GM12878 (cell line): Measurements from ENCODE around the gene RNF167. TPM values are rescaled to one million over a fixed set of nuclear protein-coding genes. Genes with fewer than 3 reads are reported as not detected.

ENCODE experiments used
- ATAC-seq: fragments of 200-7000 bp; cut with Tn5 transposase; 3 replicates; pipeline ENCODE4 v1.9.1; 2020; ENCODE audit warnings: mild to moderate bottlenecking, moderate library complexity
- BruUV-seq: library from RNA; stranded (reverse); fragments of 400-500 nt; replicated peaks from 2 replicates; lab custom pipeline; 2021; lab: Mats Ljungman, UMichigan
- CTCF ChIA-PET: fragments of 300-600 bp; sonication (Branson Sonifier 250); formaldehyde crosslinking; extraction: SDS; loops from one replicate; lab custom pipeline; 2021; ENCODE audit warnings: inconsistent platforms; lab: Yijun Ruan, JAX
- POLR2A ChIA-PET: fragments of 350-600 bp; formaldehyde crosslinking; extraction: SDS; loops from one replicate; lab custom pipeline; 2021; ENCODE audit warnings: inconsistent platforms; lab: Charles Lee
- RAD21 ChIA-PET: fragments of 300-600 bp; sonication (Branson Sonifier 250); formaldehyde crosslinking; loops from one replicate; lab custom pipeline; 2023; ENCODE audit warnings: antibody characterized with exemption; ENCODE audit not compliant: unreplicated experiment; lab: Charles Lee
- SMC1A ChIA-PET: fragments of 300-600 bp; sonication (Branson Sonifier 250); formaldehyde crosslinking; loops from one replicate; lab custom pipeline; 2023; ENCODE audit not compliant: unreplicated experiment, uncharacterized antibody; lab: Charles Lee
- DNase-seq: peaks from one replicate; pipeline ENCODE4 v3.0.0-alpha.2; 2011; ENCODE audit warnings: low read depth, low spot score
- FAIRE-seq: peaks from 3 replicates; lab custom pipeline; 2011; peaks lifted over from hg19 to GRCh38; lab: Jason Lieb, UNC
- H2AFZ ChIP-seq: 2 replicates; pipeline ENCODE4 v1.6.0; 2011; ENCODE audit warnings: low read depth, low read length, control low read depth; ENCODE audit not compliant: control insufficient read depth
- H3K27ac ChIP-seq: 2 replicates; pipeline ENCODE4 v1.5.1; 2011; ENCODE audit warnings: control low read depth; ENCODE audit not compliant: control insufficient read depth, insufficient read depth
- H3K27me3 ChIP-seq, 2 experiments: replicated peaks in 1 of 2; 2 replicates each; pipeline versions ENCODE4 v1.6.0 to v1.6.1; 2011; ENCODE audit warnings: low read length in 1 of 2; ENCODE audit not compliant: control insufficient read depth in 2 of 2, insufficient read depth in 2 of 2
- H3K36me3 ChIP-seq, 2 experiments: 2 replicates each; pipeline ENCODE4 v1.5.1; 2011; ENCODE audit warnings: low read length in 1 of 2; ENCODE audit not compliant: control insufficient read depth in 2 of 2, insufficient read depth in 2 of 2
- H3K4me1 ChIP-seq: 2 replicates; pipeline ENCODE4 v1.6.1; 2011; ENCODE audit warnings: mild to moderate bottlenecking, low read length, moderate library complexity, mixed read lengths; ENCODE audit not compliant: control insufficient read depth, insufficient read depth
- H3K4me2 ChIP-seq: 2 replicates; pipeline ENCODE4 v1.6.0; 2011; ENCODE audit warnings: control low read depth; ENCODE audit not compliant: control insufficient read depth, insufficient read depth
- H3K4me3 ChIP-seq: fragments of 200-600 bp; sonication (generic); 2 replicates; pipeline ENCODE4 v1.5.1; 2016
- H3K79me2 ChIP-seq: 2 replicates; pipeline ENCODE4 v1.6.0; 2011; ENCODE audit warnings: low read length; ENCODE audit not compliant: control insufficient read depth, insufficient read depth
- H3K9ac ChIP-seq: 2 replicates; pipeline ENCODE4 v1.8.0; 2011; ENCODE audit warnings: low read length, control low read depth, mixed read lengths; ENCODE audit not compliant: control insufficient read depth, insufficient read depth
- H3K9me3 ChIP-seq: replicated peaks from 3 replicates; pipeline ENCODE4 v1.5.1; 2011; ENCODE audit warnings: mild to moderate bottlenecking, low read length; ENCODE audit not compliant: control insufficient read depth, insufficient read depth
- H4K20me1 ChIP-seq: 2 replicates; pipeline ENCODE4 v1.6.0; 2011; ENCODE audit not compliant: control insufficient read depth, insufficient read depth
- BCL11A ChIP-seq: IDR thresholded peaks from 2 replicates; pipeline ENCODE4 v1.6.1; 2011; ENCODE audit warnings: low read depth, low read length
- CBX5 ChIP-seq: sonication (generic); IDR thresholded peaks from 2 replicates; pipeline ENCODE4 v1.6.1; 2016; ENCODE audit warnings: low read depth, moderate library complexity, mild to moderate bottlenecking, inconsistent platforms
- EED ChIP-seq: sonication (generic); IDR thresholded peaks from 2 replicates; pipeline ENCODE4 v1.6.1; 2016; ENCODE audit warnings: antibody characterized with exemption, low read depth
- FOS ChIP-seq: IDR thresholded peaks from 3 replicates; pipeline ENCODE4 v1.6.1; 2011; ENCODE audit warnings: borderline replicate concordance; ENCODE audit not compliant: insufficient read length; ENCODE audit errors: extremely low read depth
- FOXK2 ChIP-seq: fragments of 450-650 bp; IDR thresholded peaks from 2 replicates; pipeline ENCODE4 v1.6.1; 2017; ENCODE audit warnings: mild to moderate bottlenecking, moderate library complexity
- KLF5 ChIP-seq: fragments of 450-650 bp; IDR thresholded peaks from 2 replicates; pipeline ENCODE4 v1.6.1; 2014; ENCODE audit warnings: mild to moderate bottlenecking; ENCODE audit not compliant: partially characterized antibody
- MXI1 ChIP-seq: fragments of 150-350 bp; IDR thresholded peaks from 2 replicates; pipeline ENCODE4 v1.6.1; 2011; ENCODE audit warnings: low read depth, mild to moderate bottlenecking, inconsistent platforms, low read length, improper control_type of control experiment
- PAX8 ChIP-seq: fragments of 450-650 bp; IDR thresholded peaks from 2 replicates; pipeline ENCODE4 v1.6.1; 2017; ENCODE audit warnings: mild to moderate bottlenecking, moderate library complexity
- POLR2AphosphoS5 ChIP-seq: IDR thresholded peaks from 2 replicates; pipeline ENCODE4 v1.6.1; 2011; ENCODE audit warnings: mild to moderate bottlenecking, low read length, inconsistent platforms
- POU2F2 ChIP-seq: IDR thresholded peaks from 3 replicates; pipeline ENCODE4 v1.6.1; 2011; ENCODE audit warnings: low read depth, mild to moderate bottlenecking, low read length, borderline replicate concordance
- SMC3 ChIP-seq: IDR thresholded peaks from 2 replicates; pipeline ENCODE4 v1.6.1; 2011; ENCODE audit warnings: low read length, improper control_type of control experiment, borderline replicate concordance
- TARDBP ChIP-seq: IDR thresholded peaks from 2 replicates; pipeline ENCODE4 v1.6.1; 2016; ENCODE audit warnings: borderline replicate concordance
- WGBS: methylation state at CpG from one replicate; pipeline ENCODE4 v1.1.6; 2016; ENCODE audit warnings: low lambda C conversion rate; ENCODE audit not compliant: insufficient replicate concordance, insufficient coverage; ENCODE audit errors: missing lambda C conversion rate; 5-methylcytosine and 5-hydroxymethylcytosine counted together
- in situ Hi-C: fragments of 300-500 bp; cut with MboI; formaldehyde crosslinking; loops from 9 replicates; pipeline ENCODE4 v1.14.3; 2018; ENCODE audit warnings: mixed read lengths
- intact Hi-C: fragments of 100-400 bp; cut with micrococcal nuclease; formaldehyde crosslinking; loops from one replicate; pipeline ENCODE4 v1.14.2; 2022; ENCODE audit not compliant: unreplicated experiment
- polyA plus RNA-seq, 11 experiments: library from polyadenylated mRNA; depleted of rRNA in 4 of 11; unstranded in 6 of 11; stranded (reverse) in 5 of 11; fragments of >200 nt; fragmentation: Nextera tagmentation in 4 of 11; fragmentation: Illumina TruSeq in 1 of 11; extraction: Ambion mirVana in 4 of 11; extraction: Trizol in 1 of 11; gene quantifications; 1 replicate in 1 of 11; 2 replicates in 10 of 11; pipeline versions ENCODE4 v1.2.1 to v1.2.3, GENCODE V29; 2011 to 2016; ENCODE audit warnings: inconsistent platforms in 2 of 11, missing spikeins in 2 of 11, low read depth in 1 of 11
- total RNA-seq, 4 experiments: library from RNA; depleted of rRNA in 3 of 4; stranded (reverse); fragments of >200 nt in 3 of 4; fragmentation: Illumina TruSeq in 1 of 4; extraction: Trizol in 1 of 4; gene quantifications; 2 replicates each; pipeline versions ENCODE4 v1.2.1 to v1.2.3, GENCODE V29; 2013 to 2021
- TF ChIP-seq, protein P1 (sequence below): IDR thresholded peaks from 2 replicates; pipeline ENCODE4 v1.6.1; 2012; ENCODE audit warnings: low read depth, low read length, improper control_type of control experiment
- TF ChIP-seq, protein P2 (sequence below): IDR thresholded peaks from 2 replicates; pipeline ENCODE4 v1.6.1; 2011; ENCODE audit warnings: mild to moderate bottlenecking, low read depth, low read length, moderate library complexity; ENCODE audit not compliant: insufficient replicate concordance
- TF ChIP-seq, protein P3 (sequence below): IDR thresholded peaks from 2 replicates; pipeline ENCODE4 v1.6.1; 2012; ENCODE audit warnings: low read depth, low read length, improper control_type of control experiment

The RNF167 gene
- total and polyA plus RNA-seq, 10 of the 15 experiments (the other 5 are each of a cell fraction or from before 2014, with no cell fraction given), result 33.6 to 147 (median 57.6) TPM

DNA sequence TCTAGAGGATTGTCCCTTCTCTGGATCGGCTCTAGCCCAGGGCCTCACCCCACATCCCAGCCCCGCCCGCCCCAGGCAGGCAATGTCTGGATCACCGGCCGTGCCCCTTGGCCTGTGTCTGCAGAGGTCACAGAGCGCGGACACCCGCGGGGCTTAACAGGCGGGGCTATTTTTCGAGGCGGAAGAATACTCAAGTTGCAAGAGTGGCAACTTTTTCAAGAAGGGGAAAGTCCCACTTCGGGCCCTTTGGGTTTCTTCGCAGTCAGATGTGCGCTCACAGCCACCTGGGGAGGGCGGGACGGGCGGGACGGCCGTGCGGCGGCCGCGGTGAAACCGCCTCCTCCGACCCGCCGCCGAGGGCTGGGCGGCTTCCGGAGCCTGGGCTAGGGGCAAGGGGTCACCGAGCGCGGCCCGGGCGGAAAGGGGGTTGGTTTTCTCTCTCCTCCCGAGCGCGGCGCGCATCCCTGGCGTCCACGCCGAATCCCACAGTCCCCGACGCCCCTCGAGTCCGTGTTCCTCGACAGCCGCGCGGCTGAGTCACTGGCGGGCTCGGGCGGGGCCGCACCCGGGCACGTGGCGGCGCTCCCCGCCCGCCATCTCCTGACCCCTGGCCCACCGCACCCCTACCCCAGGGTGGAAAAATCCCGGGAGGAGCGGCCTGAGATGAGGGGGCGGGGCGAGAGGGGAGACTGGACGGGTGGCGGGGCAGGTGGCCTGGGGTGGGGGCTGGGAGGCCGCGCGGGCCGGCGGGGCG lies 9.4 kb downstream of the RNF167 start (continued):
- TF ChIP-seq MXI1, result 0 out of 2 replicates have a peak, but pooled peaks have one; percentile 31
- TF ChIP-seq, protein P1, sequence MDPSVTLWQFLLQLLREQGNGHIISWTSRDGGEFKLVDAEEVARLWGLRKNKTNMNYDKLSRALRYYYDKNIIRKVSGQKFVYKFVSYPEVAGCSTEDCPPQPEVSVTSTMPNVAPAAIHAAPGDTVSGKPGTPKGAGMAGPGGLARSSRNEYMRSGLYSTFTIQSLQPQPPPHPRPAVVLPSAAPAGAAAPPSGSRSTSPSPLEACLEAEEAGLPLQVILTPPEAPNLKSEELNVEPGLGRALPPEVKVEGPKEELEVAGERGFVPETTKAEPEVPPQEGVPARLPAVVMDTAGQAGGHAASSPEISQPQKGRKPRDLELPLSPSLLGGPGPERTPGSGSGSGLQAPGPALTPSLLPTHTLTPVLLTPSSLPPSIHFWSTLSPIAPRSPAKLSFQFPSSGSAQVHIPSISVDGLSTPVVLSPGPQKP, result 0 out of 2 replicates have a peak, but pooled peaks have one; percentile 37
- TF ChIP-seq, protein P2, sequence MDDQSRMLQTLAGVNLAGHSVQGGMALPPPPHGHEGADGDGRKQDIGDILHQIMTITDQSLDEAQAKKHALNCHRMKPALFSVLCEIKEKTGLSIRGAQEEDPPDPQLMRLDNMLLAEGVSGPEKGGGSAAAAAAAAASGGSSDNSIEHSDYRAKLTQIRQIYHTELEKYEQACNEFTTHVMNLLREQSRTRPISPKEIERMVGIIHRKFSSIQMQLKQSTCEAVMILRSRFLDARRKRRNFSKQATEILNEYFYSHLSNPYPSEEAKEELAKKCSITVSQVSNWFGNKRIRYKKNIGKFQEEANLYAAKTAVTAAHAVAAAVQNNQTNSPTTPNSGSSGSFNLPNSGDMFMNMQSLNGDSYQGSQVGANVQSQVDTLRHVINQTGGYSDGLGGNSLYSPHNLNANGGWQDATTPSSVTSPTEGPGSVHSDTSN, result peak; percentile 75
- no peak; the same call in 1 of the 2 replicates for TF ChIP-seq TARDBP

DNA sequence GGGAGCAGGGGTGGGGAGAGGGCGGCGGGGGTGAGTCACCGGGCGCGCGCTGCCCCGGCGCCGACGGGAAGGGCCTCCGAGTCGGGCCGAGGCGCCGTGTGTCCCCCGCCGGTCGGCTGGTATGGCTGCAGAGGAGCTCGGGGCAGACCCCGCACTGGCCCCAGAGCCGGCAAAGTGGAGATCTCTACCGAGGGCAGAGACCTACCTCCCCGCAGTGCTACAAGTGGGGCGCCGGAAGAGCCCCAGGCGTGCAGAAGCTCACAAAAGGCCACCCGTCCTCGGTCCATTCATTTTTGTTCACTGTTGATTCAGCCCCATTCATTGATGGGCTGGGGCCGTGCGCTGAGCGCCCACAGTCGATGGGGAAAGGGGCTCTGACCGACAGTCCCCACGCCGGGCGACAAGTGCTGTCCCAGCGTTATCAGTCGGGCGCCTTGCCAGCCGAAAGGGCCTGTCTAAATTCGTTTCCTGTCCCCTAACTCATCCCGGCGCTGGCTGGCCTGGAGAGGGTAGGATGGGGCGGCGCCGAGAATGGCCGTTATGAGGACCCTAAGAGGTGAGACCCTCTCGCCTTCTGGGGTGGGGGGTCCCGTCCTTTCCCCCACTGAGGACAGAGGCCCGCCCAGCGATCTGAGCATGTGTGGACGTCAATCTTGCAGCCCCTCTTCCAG lies 10.1 kb downstream of the RNF167 start:
- Histone ChIP-seq H2AFZ (peak overlapping the region; percentile 72), H4K20me1 (peaks cover 5% of the 10 kb centered on the region; the same call in 1 of the 2 replicates), H3K4me3 (peak overlapping the region; percentile 72), H3K9ac (peak overlapping the region; percentile 97), H3K79me2 (peaks cover 46% of the 10 kb centered on the region), H3K27ac (peak overlapping the region; percentile 85), H3K27me3 (no peaks in the 10 kb centered on the region), H3K9me3 (no peaks in the 10 kb centered on the region), H3K36me3 (peaks cover 10 to 12% of the 10 kb centered on the region in 2 experiments), H3K4me1 (peaks cover 20% of the 10 kb centered on the region), H3K4me2 (peak overlapping the region; percentile 93)
- in situ Hi-C loops, result no loop called here
- intact Hi-C loops, result no loop called here
- no peak for DNase-seq
- ATAC-seq, result peak; percentile 19
- ChIA-PET CTCF (interaction anchor here (1.6 to 3.4 kb wide), 5 partner anchors 11 to 112 kb away, joined by 4 to 23 read pairs (median 8); partner anchors contain the start of genes RNF167, SLC25A11 and SPAG7), SMC1A (interaction anchor here (3.2 kb wide), 1 partner anchor 16 kb away, joined by 24 read pairs; the partner anchor contains the start of gene SPAG7), RAD21 (interaction anchor here (2.0 to 9.8 kb wide), 2 partner anchors 10 to 15 kb away, joined by 7 to 73 read pairs; partner anchors contain the start of genes RNF167, SLC25A11 and SPAG7), POLR2A (interaction anchor here (1.0 to 17.5 kb wide), 4 partner anchors 10 to 15 kb away, joined by 3 to 272 read pairs (median 6); partner anchors contain the start of genes RNF167, SLC25A11 and SPAG7)
- under 1% methylated on average over 42 of the region's 52 CpGs for WGBS
- BruUV-seq, result TSS peak; percentile 60
- FAIRE-seq, result no peak
- TF ChIP-seq FOS (no peak), POU2F2 (0 out of 3 replicates have a peak, but pooled peaks have one; percentile 7), CBX5 (no peak), SMC3 (no peak), PAX8 (no peak), KLF5 (no peak), BCL11A (0 out of 2 replicates have a peak, but pooled peaks have one; percentile 22), EED (no peak), POLR2AphosphoS5 (peak; percentile 72), FOXK2 (no peak)
- TF ChIP-seq, protein P3, sequence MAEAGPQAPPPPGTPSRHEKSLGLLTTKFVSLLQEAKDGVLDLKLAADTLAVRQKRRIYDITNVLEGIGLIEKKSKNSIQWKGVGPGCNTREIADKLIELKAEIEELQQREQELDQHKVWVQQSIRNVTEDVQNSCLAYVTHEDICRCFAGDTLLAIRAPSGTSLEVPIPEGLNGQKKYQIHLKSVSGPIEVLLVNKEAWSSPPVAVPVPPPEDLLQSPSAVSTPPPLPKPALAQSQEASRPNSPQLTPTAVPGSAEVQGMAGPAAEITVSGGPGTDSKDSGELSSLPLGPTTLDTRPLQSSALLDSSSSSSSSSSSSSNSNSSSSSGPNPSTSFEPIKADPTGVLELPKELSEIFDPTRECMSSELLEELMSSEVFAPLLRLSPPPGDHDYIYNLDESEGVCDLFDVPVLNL, result no peak
- TF ChIP-seq, protein P1, result no peak
